ENCODE data around the gene SMIM24. TPM values are rescaled to one million over a fixed set of nuclear protein-coding genes. Genes with fewer than 3 reads are reported as not detected.

SMIM24 gene
- total RNA-seq, 1 donor from 2014 or later: not detected

GRCh38 chr19:3497757-3498520 is 17.6 kb upstream of the SMIM24 start:
- DNase-seq: no peak

- DNase-seq: no peak
Measured at GRCh38 chr19:3496392-3497273, 16.3 kb upstream of the SMIM24 start.

- DNase-seq: no peak
Measured at GRCh38 chr19:3494559-3494958, 14.2 kb upstream of the SMIM24 start.

DNA sequence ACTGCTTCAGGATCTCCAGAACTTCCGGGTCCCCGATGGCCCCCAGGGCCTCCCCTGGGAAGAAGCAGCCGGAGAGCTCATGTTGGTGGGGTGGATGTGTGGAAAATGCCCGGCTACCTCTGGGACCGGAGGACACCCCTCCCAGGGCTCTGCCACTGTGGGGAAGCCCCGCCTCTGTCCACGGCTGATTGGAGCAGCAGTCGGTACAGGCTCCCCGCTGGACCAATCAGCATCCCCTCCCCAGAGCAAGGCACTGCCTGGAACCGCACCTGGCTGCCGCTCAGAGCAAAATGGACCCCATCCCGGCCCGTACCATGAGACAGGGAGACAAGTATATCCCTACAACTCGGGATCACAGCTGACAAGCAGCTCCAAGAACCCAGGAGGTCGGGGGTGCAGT is 13.7 kb upstream of the SMIM24 start:
- no peak for DNase-seq

GRCh38 chr19:3493651-3494050 is 13.3 kb upstream of the SMIM24 start:
- no peak for DNase-seq

DNA sequence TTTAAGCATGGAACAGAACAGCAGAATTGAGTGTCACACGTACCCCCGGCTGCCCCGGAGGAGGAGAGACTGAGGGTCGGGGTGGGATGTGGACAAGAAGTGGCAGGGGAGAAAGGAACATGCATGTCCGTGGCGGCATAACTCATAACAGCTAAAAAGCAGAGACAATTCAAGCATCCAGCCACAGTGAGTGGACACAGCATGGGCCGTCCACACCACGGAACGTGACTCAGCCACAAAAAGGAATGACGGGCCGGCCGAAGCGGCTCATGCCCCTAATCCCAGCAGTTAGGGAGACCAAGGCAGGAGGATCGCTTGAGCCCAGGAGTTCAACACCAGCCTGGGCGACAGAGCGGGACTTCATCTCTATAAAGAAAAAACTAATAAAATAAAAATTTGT is 12.6 kb upstream of the SMIM24 start:
- DNase-seq: no peak

- no peak for DNase-seq
Measured at GRCh38 chr19:3492131-3492839, 12.0 kb upstream of the SMIM24 start.

DNA sequence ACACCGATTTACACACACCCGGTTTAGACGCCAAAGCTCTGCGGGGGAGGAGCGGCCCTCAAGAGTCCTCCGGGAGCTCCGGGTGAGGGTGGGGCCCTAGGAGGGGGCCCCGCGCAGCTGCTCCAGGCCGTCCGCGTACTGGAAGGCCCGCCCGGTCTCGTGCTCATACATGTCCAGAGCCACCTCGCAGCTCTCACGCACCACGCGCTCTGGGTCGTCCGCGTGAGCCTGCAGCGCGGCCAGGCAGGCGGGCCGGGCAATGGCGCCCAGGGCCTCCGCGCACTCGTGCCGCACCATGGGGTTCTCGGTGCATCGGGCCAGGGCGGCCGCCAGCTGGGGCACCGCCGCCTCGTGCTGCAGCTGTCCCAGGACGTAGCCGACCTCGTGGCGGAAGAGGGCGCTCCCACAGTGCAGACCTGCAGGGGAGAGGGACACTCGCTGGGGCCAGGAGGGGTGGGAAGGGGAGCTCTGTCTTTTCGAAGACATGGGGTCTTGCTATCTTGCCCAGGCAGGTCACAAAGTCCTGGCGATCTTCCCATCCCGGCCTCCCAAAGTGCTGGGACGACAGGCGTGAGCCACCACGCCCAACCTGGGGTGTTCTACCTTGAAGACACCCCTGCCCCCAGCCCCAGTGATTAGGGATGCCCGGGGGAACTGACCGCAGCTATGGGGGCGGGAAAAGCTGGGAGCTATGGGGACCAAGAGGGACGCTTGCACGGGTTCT is 11.2 kb upstream of the SMIM24 start:
- no peak for DNase-seq

- DNase-seq: no peak
Measured at GRCh38 chr19:3483226-3483628, 2.9 kb upstream of the SMIM24 start, which contains the start of gene SMIM44. Gene SMIM44, minus strand, starts transcription at chr19:3483441. Its CDS starts 38 bp downstream, at chr19:3483403.

DNA sequence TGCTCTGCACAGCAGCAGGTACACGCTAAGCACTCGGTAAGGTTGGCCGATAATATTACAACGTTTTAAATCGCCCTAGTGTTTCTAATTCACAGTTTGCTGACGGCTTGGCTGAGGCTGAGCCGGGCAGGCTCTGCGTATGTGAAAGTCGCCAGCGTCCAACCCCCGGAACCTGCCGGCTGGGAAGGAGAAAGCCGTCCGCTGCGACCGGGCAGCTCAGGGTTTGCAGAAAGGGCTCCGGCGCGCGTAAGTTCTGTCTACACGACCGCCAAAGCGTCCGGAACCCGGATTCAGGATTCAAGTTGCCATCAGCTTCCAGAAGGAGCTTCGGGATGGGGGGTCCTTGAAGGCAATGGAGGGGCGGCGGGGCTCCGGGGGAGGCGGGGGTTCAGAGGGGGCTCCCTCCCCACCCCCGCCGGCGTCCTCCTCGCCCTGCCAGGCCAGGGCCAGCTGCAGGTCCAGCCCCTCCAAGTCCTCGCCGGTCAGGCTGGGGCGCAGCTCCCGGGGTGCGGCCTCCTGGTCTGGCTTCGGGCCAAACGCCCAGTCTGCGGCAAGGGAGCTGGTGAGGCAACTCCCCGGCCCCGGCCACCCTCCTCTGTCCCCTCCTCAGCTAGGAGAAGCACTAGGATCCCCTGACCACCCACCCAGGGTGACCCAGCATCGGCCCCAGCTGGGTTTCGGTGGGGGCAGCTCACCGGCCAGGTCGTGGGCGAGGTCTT is 2.3 kb upstream of the SMIM24 start:
- DNase-seq: no peak

- no peak for DNase-seq
Measured at GRCh38 chr19:3481241-3482090, 1.1 kb upstream of the SMIM24 start.

DNA sequence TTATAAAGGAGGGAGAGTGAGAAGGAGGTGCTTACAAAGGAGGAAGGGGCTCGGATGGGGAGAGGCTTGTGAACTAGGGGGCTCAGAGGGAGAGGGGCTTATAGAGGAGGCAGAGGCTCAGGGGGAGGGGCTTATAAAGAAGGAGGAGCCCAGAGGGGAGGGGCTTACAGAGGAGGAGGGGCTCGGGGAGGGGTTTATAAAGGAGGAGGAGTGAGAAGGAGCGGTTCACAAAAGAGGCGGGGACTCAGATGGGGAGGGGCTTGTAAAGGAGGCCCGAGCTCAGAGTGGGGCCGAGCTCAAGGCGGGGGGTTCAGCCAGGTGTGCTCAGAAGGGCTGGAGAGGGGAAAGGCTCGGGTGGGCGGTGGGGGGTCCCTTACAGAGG is 500 bp downstream of the SMIM24 start:
- DNase-seq: no peak

- DNase-seq: no peak
Measured at GRCh38 chr19:3479177-3479833, 1.0 kb downstream of the SMIM24 start.

DNA sequence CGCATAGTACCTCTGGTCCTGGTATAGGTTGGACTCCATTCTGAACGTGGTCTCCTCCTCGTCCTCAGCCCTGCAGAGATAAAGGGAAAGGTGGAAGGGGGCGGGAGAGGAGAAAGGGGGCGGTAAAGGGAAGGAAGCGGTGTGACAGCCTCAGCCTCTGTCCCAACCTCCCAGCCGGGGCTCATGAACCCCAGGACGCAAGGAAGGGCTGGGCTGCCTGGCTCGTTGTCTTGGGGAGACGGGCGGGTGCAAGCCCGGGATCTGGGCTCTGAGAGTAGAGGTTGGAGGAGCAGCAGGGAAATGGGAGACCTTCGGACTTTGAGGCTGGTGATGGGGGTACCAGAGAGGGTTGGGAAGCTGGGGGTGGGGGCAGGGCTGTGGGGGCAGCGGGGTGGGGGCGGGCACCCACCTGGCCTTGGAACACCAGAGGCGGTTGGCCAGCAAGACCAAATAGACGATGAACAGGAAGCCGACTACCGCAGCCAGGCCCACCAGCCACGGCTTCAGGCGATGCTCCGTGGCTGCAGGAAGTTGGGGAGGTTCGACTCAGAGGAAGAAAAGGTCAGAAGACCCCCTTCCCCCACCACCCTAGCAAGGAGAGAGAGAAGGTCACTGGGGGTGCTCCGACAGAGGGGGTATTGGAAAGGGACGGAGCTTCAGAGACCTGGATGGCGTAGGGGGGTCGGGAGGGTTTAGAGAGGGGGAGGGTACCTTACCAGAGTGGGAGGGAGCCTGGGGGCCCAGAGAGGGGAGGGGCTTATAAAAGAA is 1.7 kb downstream of the SMIM24 start:
- DNase-seq: no peak

DNA sequence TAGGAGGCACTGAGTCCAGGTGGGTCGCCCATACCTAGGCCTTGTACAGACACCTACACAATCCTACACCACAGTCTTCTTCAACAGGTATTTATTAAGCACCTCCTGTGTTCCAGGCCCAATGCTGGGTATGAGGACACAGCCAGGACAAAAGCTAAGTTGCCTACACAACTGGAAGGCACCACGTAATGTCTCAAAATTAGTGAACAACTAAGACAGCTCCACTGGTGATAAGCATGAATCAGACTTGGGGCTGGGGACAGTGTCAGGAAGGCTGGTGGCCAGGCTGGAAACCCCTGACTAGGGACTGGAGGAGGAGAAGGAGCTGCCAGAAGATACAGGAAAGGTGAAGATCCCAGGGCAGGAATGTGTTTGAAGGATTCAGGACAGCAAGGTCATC is 2.4 kb downstream of the SMIM24 start:
- no peak for DNase-seq

DNA sequence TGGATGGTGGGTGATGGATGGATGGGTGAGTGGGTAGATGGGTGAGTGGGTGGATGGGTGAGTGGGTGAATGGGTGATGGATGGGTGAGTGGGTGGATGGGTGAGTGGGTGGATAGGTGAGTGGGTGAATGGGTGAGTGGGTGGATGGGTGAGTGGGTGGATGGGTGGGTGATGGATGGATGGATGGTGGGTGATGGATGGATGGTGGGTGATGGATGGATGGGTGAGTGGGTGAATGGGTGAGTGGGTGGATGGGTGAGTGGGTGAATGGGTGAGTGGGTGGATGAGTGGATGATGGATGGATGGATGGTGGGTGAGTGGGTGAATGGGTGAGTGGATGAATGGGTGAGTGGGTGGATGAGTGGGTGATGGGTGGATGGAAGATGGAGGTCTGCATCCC is 2.8 kb downstream of the SMIM24 start:
- DNase-seq: no peak

GRCh38 chr19:3476830-3477229 is 3.5 kb downstream of the SMIM24 start:
- DNase-seq: no peak

DNA sequence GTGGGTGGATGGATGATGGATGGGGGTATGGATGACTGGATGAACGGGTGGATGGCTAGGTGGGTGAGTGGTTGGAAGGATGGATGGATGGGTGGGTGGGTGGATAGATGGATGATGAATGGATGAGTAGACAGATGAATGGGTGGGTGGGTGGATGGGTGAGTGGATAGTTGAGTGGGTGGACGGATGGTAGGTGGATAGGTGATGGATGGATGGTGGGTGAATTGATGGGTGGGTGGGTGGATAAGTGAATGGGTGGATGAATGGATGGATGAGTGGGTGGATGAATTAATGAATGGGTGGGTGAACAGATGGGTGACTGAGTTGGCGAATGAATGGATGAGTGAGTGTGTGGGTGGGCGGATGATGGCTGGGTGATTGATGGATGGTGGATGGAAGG is 4.9 kb downstream of the SMIM24 start:
- no peak for DNase-seq

DNA sequence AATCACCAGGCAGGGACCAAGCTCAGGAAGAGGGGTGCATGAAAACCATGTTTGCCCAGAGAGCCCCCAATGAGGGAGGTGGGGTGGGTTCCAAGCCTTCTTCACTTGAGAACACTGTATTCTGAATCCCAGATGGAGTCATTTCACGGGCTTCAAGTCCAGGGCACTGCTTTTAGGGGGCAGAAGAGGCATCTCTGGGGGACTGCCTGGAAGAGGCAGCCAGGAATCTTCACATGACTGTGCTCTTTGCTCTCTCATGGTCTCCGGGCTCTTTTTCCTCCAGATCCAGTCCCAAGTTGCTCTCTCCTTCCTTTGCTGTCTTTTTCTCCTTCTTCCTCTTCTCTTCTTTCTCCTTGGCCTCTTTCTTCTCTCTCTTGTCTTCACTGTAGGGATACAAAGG is 5.7 kb downstream of the SMIM24 start:
- no peak for DNase-seq

Data from tongue (tissue), 2 donors.